HepG2 (cell line): ENCODE results near the gene EFNA2. TPM values are rescaled to one million over a fixed set of nuclear protein-coding genes. Genes with fewer than 3 reads are reported as not detected.

Source experiments
- CREM ChIP-seq, 2 experiments: sonication (generic) in 1 of 2; formaldehyde crosslinking in 1 of 2; IDR thresholded peaks; 2 replicates each; pipeline versions ENCODE4 v1.4.0 to v1.6.1; 2016 to 2020; ENCODE audit warnings: antibody characterized with exemption in 1 of 2, mild to moderate bottlenecking in 1 of 2, missing genetic modification reagents in 1 of 2
- HMG20B ChIP-seq: conservative IDR thresholded peaks from 2 replicates; pipeline ENCODE4 v1.6.1; 2016; ENCODE audit warnings: missing genetic modification reagents, missing compliant biosample characterization
- IKZF1 ChIP-seq: fragments of 450-650 bp; IDR thresholded peaks from 2 replicates; pipeline ENCODE4 v1.7.1; 2016
- IKZF4 ChIP-seq: sonication (generic); formaldehyde crosslinking; IDR thresholded peaks from 2 replicates; pipeline ENCODE4 v1.5.1; 2020; ENCODE audit warnings: borderline replicate concordance, mild to moderate bottlenecking, low read depth, missing genetic modification reagents; ENCODE audit errors: not compliant biosample characterization
- MXD1 ChIP-seq: sonication (generic); formaldehyde crosslinking; IDR thresholded peaks from 2 replicates; pipeline ENCODE4 v1.4.0; 2020; ENCODE audit warnings: mild to moderate bottlenecking, missing genetic modification reagents
- NCOA1 ChIP-seq: sonication (generic); formaldehyde crosslinking; IDR thresholded peaks from 2 replicates; pipeline ENCODE4 v1.9.0; 2021; ENCODE audit warnings: missing genetic modification reagents
- NRL ChIP-seq: sonication (generic); formaldehyde crosslinking; IDR thresholded peaks from 2 replicates; pipeline ENCODE4 v1.5.0; 2020; ENCODE audit warnings: missing genetic modification reagents, mild to moderate bottlenecking, moderate library complexity, borderline replicate concordance
- RBFOX2 ChIP-seq: fragments of 200-400 bp; formaldehyde crosslinking; IDR thresholded peaks from 2 replicates; pipeline ENCODE4 v1.6.1; 2017; ENCODE audit warnings: low read depth, mild to moderate bottlenecking, low read length
- RBM22 ChIP-seq: fragments of 200-400 bp; formaldehyde crosslinking; optimal IDR thresholded peaks from 2 replicates; pipeline ENCODE3; 2017; ENCODE audit warnings: mild to moderate bottlenecking, low read length, moderate library complexity
- RFX1 ChIP-seq: fragments of 450-650 bp; IDR thresholded peaks from 2 replicates; pipeline ENCODE4 v1.6.1; 2017
- SIN3A ChIP-seq: IDR thresholded peaks from 2 replicates; pipeline ENCODE4 v1.6.1; 2011; ENCODE audit warnings: low read depth, mild to moderate bottlenecking, control low read depth, low read length, borderline replicate concordance
- SMAD3 ChIP-seq: sonication (generic); formaldehyde crosslinking; IDR thresholded peaks from 2 replicates; pipeline ENCODE4 v1.4.0; 2020; ENCODE audit warnings: missing genetic modification reagents
- SRSF4 ChIP-seq: fragments of 200-400 bp; formaldehyde crosslinking; IDR thresholded peaks from one replicate; pipeline ENCODE4 v1.6.1; 2018; ENCODE audit warnings: mild to moderate bottlenecking, low read depth, low read length, moderate library complexity; ENCODE audit not compliant: poor library complexity, severe bottlenecking
- YEATS4 ChIP-seq: sonication (generic); formaldehyde crosslinking; IDR thresholded peaks from 2 replicates; pipeline ENCODE4 v1.4.0; 2020; ENCODE audit warnings: missing genetic modification reagents, borderline replicate concordance
- ZNF337 ChIP-seq: sonication (generic); formaldehyde crosslinking; IDR thresholded peaks from 2 replicates; pipeline ENCODE4 v1.5.1; 2020; ENCODE audit warnings: missing genetic modification reagents, low read depth, mild to moderate bottlenecking, borderline replicate concordance
- ZNF350 ChIP-seq: sonication (generic); formaldehyde crosslinking; IDR thresholded peaks from 2 replicates; pipeline ENCODE4 v1.4.0; 2020; ENCODE audit warnings: mild to moderate bottlenecking, low read depth, missing genetic modification reagents, borderline replicate concordance
- ZNF430 ChIP-seq: sonication (generic); formaldehyde crosslinking; IDR thresholded peaks from 2 replicates; pipeline ENCODE4 v1.9.0; 2021; ENCODE audit warnings: mild to moderate bottlenecking, missing genetic modification reagents
- ZNF432 ChIP-seq: sonication (generic); formaldehyde crosslinking; IDR thresholded peaks from 2 replicates; pipeline ENCODE4 v1.5.0; 2020; ENCODE audit warnings: missing genetic modification reagents, mild to moderate bottlenecking, borderline replicate concordance
- ZNF574 ChIP-seq: sonication (generic); formaldehyde crosslinking; IDR thresholded peaks from 2 replicates; pipeline ENCODE4 v1.4.0; 2020; ENCODE audit warnings: missing genetic modification reagents
- polyA plus RNA-seq, 8 experiments: library from polyadenylated mRNA; depleted of rRNA in 3 of 8; stranded (reverse) in 7 of 8; unstranded in 1 of 8; fragments of >200 nt; fragmentation: Illumina TruSeq in 4 of 8; extraction: Trizol in 4 of 8; gene quantifications; 2 replicates each; pipeline versions ENCODE4 v1.2.1 to v1.2.3, GENCODE V29; 2011 to 2016; ENCODE audit warnings: low read depth in 4 of 8, missing spikeins in 1 of 8, mixed read lengths in 1 of 8; ENCODE audit not compliant: insufficient read depth in 1 of 8
- total RNA-seq, 5 experiments: library from RNA; depleted of rRNA; stranded (reverse); fragments of >200 nt; fragmentation: Illumina TruSeq; extraction: Trizol; gene quantifications; 2 replicates each; pipeline ENCODE4 v1.2.3, GENCODE V29; 2016; ENCODE audit warnings: low read depth in 1 of 5
- TF ChIP-seq, protein P1 (sequence below): sonication (generic); formaldehyde crosslinking; IDR thresholded peaks from 2 replicates; pipeline ENCODE4 v1.8.1; 2022; ENCODE audit warnings: low read depth, mild to moderate bottlenecking, missing genetic modification reagents
- TF ChIP-seq, protein P2 (sequence below): IDR thresholded peaks from 2 replicates; pipeline ENCODE4 v1.6.1; 2016; ENCODE audit warnings: missing compliant biosample characterization, missing genetic modification reagents, borderline replicate concordance

EFNA2 gene
- total and polyA plus RNA-seq, 2 of the 13 experiments (the other 11 are each of a cell fraction or from before 2014, with no cell fraction given): 6.0 to 9.9 TPM

DNA sequence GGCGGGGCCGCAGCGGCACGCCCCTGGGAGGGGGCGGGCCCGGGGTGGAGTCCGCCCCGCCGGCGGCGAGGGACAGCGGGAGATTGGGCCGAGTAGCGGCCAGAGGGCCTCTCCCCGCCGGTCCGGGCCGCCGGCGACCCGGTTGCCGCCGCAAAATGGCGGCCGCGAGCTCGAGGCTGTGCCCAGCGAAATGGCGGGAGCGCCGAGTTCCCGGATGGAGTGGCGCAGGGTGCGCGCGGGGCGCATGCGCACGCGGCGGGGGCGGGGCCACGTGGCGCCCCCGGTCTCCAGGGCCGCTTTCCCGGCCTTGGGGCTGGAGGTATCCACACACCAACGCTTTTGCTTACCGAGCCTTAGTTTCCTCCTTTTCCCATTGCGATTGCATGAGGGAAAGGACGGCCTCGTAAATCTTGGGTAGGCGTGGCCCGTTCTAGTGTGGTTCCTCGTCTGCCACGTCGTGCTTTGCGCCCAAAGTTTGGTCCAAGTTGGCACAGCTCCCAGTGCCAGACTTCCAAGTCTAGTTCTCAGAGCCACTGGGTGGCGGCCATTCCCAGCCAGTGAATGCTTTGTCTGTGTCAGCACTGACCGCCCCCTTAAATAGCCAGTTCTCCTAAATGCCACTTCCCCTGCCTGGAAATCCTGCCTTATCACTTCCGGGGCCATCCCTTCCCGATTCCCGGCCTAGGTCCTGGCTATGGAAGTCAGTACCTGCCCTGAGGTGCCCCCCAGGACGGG, 16.0 kb upstream of the EFNA2 start (continued):
- TF ChIP-seq ZNF574 (CRISPR knock-in tag) (peak; percentile 61; the same call in 1 of the 2 replicates), NRL (peak; percentile 49; the same call in 1 of the 2 replicates), MXD1 (CRISPR knock-in tag) (peak; percentile 34; the same call in 1 of the 2 replicates), RBM22 (peak; percentile 86), RBFOX2 (peak; percentile 100), HMG20B (no peak), SRSF4 (no peak), ZNF337 (CRISPR knock-in tag) (no peak), ZNF432 (CRISPR knock-in tag) (no peak), RFX1 (no peak), YEATS4 (CRISPR knock-in tag) (peak; percentile 81), IKZF1 (no peak), IKZF4 (CRISPR knock-in tag) (peak; percentile 82), NCOA1 (CRISPR knock-in tag) (peak; percentile 81; the same call in 1 of the 2 replicates), SIN3A (peak; percentile 49; the same call in 1 of the 2 replicates), ZNF430 (CRISPR knock-in tag) (0 out of 2 replicates have a peak, but pooled peaks have one; percentile 1), CREM (IDR thresholded peaks at IDR 0.05) (no peak), CREM (CRISPR knock-in tag; IDR thresholded peaks at IDR 0.05) (no peak), ZNF350 (0 out of 2 replicates have a peak, but pooled peaks have one; percentile 39), SMAD3 (0 out of 2 replicates have a peak, but pooled peaks have one; percentile 43)
- TF ChIP-seq, protein P1, sequence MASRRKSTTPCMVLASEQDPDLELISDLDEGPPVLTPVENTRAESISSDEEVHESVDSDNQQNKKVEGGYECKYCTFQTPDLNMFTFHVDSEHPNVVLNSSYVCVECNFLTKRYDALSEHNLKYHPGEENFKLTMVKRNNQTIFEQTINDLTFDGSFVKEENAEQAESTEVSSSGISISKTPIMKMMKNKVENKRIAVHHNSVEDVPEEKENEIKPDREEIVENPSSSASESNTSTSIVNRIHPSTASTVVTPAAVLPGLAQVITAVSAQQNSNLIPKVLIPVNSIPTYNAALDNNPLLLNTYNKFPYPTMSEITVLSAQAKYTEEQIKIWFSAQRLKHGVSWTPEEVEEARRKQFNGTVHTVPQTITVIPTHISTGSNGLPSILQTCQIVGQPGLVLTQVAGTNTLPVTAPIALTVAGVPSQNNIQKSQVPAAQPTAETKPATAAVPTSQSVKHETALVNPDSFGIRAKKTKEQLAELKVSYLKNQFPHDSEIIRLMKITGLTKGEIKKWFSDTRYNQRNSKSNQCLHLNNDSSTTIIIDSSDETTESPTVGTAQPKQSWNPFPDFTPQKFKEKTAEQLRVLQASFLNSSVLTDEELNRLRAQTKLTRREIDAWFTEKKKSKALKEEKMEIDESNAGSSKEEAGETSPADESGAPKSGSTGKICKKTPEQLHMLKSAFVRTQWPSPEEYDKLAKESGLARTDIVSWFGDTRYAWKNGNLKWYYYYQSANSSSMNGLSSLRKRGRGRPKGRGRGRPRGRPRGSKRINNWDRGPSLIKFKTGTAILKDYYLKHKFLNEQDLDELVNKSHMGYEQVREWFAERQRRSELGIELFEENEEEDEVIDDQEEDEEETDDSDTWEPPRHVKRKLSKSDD: peak; percentile 68
- TF ChIP-seq, protein P2, sequence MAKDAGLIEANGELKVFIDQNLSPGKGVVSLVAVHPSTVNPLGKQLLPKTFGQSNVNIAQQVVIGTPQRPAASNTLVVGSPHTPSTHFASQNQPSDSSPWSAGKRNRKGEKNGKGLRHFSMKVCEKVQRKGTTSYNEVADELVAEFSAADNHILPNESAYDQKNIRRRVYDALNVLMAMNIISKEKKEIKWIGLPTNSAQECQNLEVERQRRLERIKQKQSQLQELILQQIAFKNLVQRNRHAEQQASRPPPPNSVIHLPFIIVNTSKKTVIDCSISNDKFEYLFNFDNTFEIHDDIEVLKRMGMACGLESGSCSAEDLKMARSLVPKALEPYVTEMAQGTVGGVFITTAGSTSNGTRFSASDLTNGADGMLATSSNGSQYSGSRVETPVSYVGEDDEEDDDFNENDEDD (CRISPR knock-in tag): peak; percentile 94; the same call in 1 of the 2 replicates
